CD14-positive monocyte (primary cell): ENCODE results near the gene KRT85. TPM values are rescaled to one million over a fixed set of nuclear protein-coding genes. Genes with fewer than 3 reads are reported as not detected.

ENCODE experiments used
- DNase-seq, 3 donors: peaks; one replicate each; pipeline ENCODE4 v3.0.0-alpha.2; 2011 to 2022
- H2AFZ ChIP-seq: 2 replicates; pipeline ENCODE4 v1.6.0; 2012; ENCODE audit warnings: mild to moderate bottlenecking, low read depth, low read length, inconsistent platforms; ENCODE audit not compliant: insufficient read depth, poor library complexity, severe bottlenecking
- H3K27ac ChIP-seq, 2 donors: 1 replicate in 1 of 2; 2 replicates in 1 of 2; pipeline ENCODE4 v1.5.1; 2012 to 2013; ENCODE audit warnings: low read length in 2 of 2, control low read depth in 1 of 2, inconsistent platforms in 1 of 2, low read depth in 1 of 2, mild to moderate bottlenecking in 1 of 2
- H3K27me3 ChIP-seq, 2 donors: one replicate each; pipeline versions ENCODE4 v1.6.0 to v1.6.1; 2011 to 2013; ENCODE audit warnings: low read length in 2 of 2; ENCODE audit not compliant: control insufficient read depth in 2 of 2, insufficient read depth in 2 of 2
- H3K36me3 ChIP-seq, 2 donors: replicated peaks in 1 of 2; 1 replicate in 1 of 2; 2 replicates in 1 of 2; pipeline versions ENCODE4 v1.5.1 to v1.6.1; 2012 to 2013; ENCODE audit warnings: low read length in 2 of 2, control low read depth in 1 of 2, inconsistent platforms in 1 of 2, mild to moderate bottlenecking in 1 of 2; ENCODE audit not compliant: insufficient read depth in 2 of 2, control insufficient read depth in 1 of 2
- H3K4me1 ChIP-seq, 2 donors: 1 replicate in 1 of 2; 2 replicates in 1 of 2; pipeline versions ENCODE4 v1.5.1 to v1.6.1; 2012 to 2013; ENCODE audit warnings: low read length in 2 of 2, control low read depth in 1 of 2, inconsistent platforms in 1 of 2, mild to moderate bottlenecking in 1 of 2, moderate library complexity in 1 of 2; ENCODE audit not compliant: insufficient read depth in 2 of 2, control insufficient read depth in 1 of 2
- H3K4me2 ChIP-seq: replicated peaks from 2 replicates; pipeline ENCODE3; 2012; ENCODE audit warnings: low read length, moderate library complexity, mild to moderate bottlenecking; ENCODE audit not compliant: poor library complexity, severe bottlenecking; ENCODE audit errors: extremely low read depth
- H3K4me3 ChIP-seq, 3 experiments: fragments of 200-600 bp in 1 of 3; sonication (generic) in 1 of 3; replicated peaks in 1 of 3; 1 replicate in 2 of 3; 2 replicates in 1 of 3; pipeline ENCODE4 v1.5.1; 2011 to 2013; ENCODE audit warnings: low read length in 3 of 3, mild to moderate bottlenecking in 3 of 3, control low read depth in 2 of 3, low read depth in 2 of 3, inconsistent platforms in 1 of 3, moderate library complexity in 1 of 3
- H3K79me2 ChIP-seq: 2 replicates; pipeline ENCODE4 v1.6.0; 2012; ENCODE audit warnings: mild to moderate bottlenecking, control low read depth, inconsistent platforms, low read length, moderate library complexity; ENCODE audit not compliant: insufficient read depth
- H3K9ac ChIP-seq: 2 replicates; pipeline ENCODE4 v1.6.0; 2017; ENCODE audit warnings: low read length, mild to moderate bottlenecking; ENCODE audit not compliant: insufficient read depth, poor library complexity, severe bottlenecking
- H3K9me3 ChIP-seq, 2 donors: replicated peaks in 1 of 2; 1 replicate in 1 of 2; 2 replicates in 1 of 2; pipeline versions ENCODE4 v1.5.1 to v1.6.1; 2012 to 2013; ENCODE audit warnings: low read length in 2 of 2, control low read depth in 1 of 2; ENCODE audit not compliant: control insufficient read depth in 1 of 2, insufficient read depth in 1 of 2
- H4K20me1 ChIP-seq: 2 replicates; pipeline ENCODE4 v1.6.0; 2012; ENCODE audit warnings: mild to moderate bottlenecking, low read length, control low read depth, moderate library complexity; ENCODE audit not compliant: insufficient read depth
- H3K27ac Mint-ChIP-seq, 7 donors: one replicate each; pipeline ENCODE4 v1.8.0; 2020; ENCODE audit warnings: mild to moderate bottlenecking in 7 of 7, mixed read lengths in 7 of 7, moderate library complexity in 6 of 7, inconsistent platforms in 2 of 7
- H3K27me3 Mint-ChIP-seq, 3 donors: one replicate each; pipeline ENCODE4 v1.8.0; 2021 to 2022; ENCODE audit warnings: low read depth in 3 of 3, mild to moderate bottlenecking in 3 of 3, mixed read lengths in 3 of 3, moderate library complexity in 3 of 3, inconsistent platforms in 1 of 3
- H3K36me3 Mint-ChIP-seq, 2 donors: one replicate each; pipeline ENCODE4 v1.8.0; 2020; ENCODE audit warnings: mixed read lengths in 2 of 2, inconsistent platforms in 1 of 2, mild to moderate bottlenecking in 1 of 2
- H3K4me1 Mint-ChIP-seq: one replicate; pipeline ENCODE4 v1.8.0; 2020; ENCODE audit warnings: mild to moderate bottlenecking, mixed read lengths
- H3K4me3 Mint-ChIP-seq, 2 donors: one replicate each; pipeline ENCODE4 v1.8.0; 2020; ENCODE audit warnings: mild to moderate bottlenecking in 2 of 2, mixed read lengths in 2 of 2, moderate library complexity in 1 of 2
- H3K9me3 Mint-ChIP-seq, 7 donors: one replicate each; pipeline ENCODE4 v1.8.0; 2020 to 2022; ENCODE audit warnings: mixed read lengths in 7 of 7, mild to moderate bottlenecking in 6 of 7, moderate library complexity in 6 of 7, inconsistent platforms in 2 of 7
- WGBS: methylation state at CpG from one replicate; pipeline ENCODE4 v1.1.5; 2013; ENCODE audit warnings: missing lambda C conversion rate; ENCODE audit not compliant: insufficient coverage; 5-methylcytosine and 5-hydroxymethylcytosine counted together
- intact Hi-C, 2 donors: fragments of 100-400 bp; cut with micrococcal nuclease; formaldehyde crosslinking; loops; one replicate each; pipeline versions ENCODE4 v1.15.0 to v1.15.1; 2023
- polyA plus RNA-seq, 3 donors: library from polyadenylated mRNA; depleted of rRNA in 1 of 3; unstranded in 2 of 3; stranded (reverse) in 1 of 3; fragments of 300-500 nt in 2 of 3; fragments of >200 nt in 1 of 3; fragmentation: Illumina TruSeq in 2 of 3; gene quantifications; 1 replicate in 2 of 3; 2 replicates in 1 of 3; pipeline ENCODE4 v1.2.3, GENCODE V29; 2012 to 2021
- TF ChIP-seq, protein P1 (sequence below): fragments of 200-600 bp; IDR thresholded peaks from one replicate; pipeline ENCODE4 v1.8.0; 2022; ENCODE audit warnings: antibody characterized with exemption, mild to moderate bottlenecking

KRT85 gene
- polyA plus RNA-seq, 3 donors: not detected

DNA sequence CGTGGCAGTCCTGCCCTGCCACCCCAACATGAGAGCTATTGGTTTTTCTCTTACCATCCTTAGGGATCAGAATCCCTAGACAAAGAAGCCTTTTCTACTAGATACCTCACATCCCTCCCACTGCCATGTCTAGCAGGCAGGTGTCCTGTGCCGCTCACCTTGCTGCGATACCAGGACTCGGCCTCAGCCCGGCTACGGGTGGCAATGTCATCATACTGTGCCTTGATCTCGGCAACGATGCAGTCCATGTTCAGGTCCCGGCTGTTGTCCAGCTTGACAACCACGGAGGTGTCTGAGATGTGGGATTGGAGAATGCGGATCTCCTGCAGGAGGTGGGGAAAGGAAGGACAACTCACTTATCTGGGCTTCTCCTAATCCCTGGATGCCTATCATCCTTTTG is 50.6 kb downstream of the KRT85 start:
- TF ChIP-seq, protein P1, sequence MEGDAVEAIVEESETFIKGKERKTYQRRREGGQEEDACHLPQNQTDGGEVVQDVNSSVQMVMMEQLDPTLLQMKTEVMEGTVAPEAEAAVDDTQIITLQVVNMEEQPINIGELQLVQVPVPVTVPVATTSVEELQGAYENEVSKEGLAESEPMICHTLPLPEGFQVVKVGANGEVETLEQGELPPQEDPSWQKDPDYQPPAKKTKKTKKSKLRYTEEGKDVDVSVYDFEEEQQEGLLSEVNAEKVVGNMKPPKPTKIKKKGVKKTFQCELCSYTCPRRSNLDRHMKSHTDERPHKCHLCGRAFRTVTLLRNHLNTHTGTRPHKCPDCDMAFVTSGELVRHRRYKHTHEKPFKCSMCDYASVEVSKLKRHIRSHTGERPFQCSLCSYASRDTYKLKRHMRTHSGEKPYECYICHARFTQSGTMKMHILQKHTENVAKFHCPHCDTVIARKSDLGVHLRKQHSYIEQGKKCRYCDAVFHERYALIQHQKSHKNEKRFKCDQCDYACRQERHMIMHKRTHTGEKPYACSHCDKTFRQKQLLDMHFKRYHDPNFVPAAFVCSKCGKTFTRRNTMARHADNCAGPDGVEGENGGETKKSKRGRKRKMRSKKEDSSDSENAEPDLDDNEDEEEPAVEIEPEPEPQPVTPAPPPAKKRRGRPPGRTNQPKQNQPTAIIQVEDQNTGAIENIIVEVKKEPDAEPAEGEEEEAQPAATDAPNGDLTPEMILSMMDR: no peak
- H2AFZ ChIP-seq: no peak overlapping the region
- no peaks in the 10 kb centered on the region for H3K4me1 ChIP-seq
- Mint-ChIP-seq H3K27me3 (peaks cover 21 to 52% (median 25%) of the 10 kb centered on the region in 3 donors), H3K36me3 (no peaks in the 10 kb centered on the region), H3K4me1 (no peaks in the 10 kb centered on the region), H3K4me3 (no peak overlapping the region), H3K27ac (no peak overlapping the region), H3K9me3 (peaks cover 0 to 2% (median 0%) of the 10 kb centered on the region in 7 donors)
- H3K36me3 ChIP-seq: no peaks in the 10 kb centered on the region
- no peak overlapping the region for H3K4me2 ChIP-seq
- no peak overlapping the region for H3K27ac ChIP-seq
- H3K9me3 ChIP-seq: no peaks in the 10 kb centered on the region
- H3K79me2 ChIP-seq: no peaks in the 10 kb centered on the region
- peaks cover 0 to 19% of the 10 kb centered on the region in 2 donors for H3K27me3 ChIP-seq
- no peak overlapping the region for H3K9ac ChIP-seq
- H4K20me1 ChIP-seq: no peaks in the 10 kb centered on the region
- WGBS: 100% methylated on average over 2 of the region's 11 CpGs
- intact Hi-C loops: no loop called here
- no peak overlapping the region for H3K4me3 ChIP-seq
- no peak for DNase-seq

DNA sequence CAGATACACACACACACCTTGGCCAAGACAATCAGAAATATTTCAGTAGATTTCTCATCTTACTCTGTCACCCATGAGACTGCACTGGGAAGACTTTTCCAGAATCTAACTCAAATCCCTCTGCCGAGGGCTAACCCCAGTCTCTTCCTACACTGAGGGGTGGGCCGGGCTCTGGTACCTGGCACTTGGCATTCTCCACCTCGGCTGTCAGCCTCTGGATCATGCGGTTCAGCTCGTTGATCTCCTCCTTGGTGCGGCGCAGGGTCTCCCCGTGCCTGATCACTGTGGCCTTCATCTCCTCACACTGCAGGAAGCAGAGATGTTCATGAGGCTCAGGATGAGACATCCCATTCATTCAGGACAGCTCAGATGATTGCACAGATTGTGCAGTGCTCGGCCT is 51.0 kb downstream of the KRT85 start:
- Histone ChIP-seq H4K20me1 (no peaks in the 10 kb centered on the region), H3K9me3 (no peaks in the 10 kb centered on the region), H3K27ac (no peak overlapping the region), H3K4me1 (no peaks in the 10 kb centered on the region), H3K9ac (no peak overlapping the region), H3K27me3 (peaks cover 3 to 19% of the 10 kb centered on the region in 2 donors), H3K4me2 (no peak overlapping the region), H3K36me3 (no peaks in the 10 kb centered on the region), H3K4me3 (no peak overlapping the region), H2AFZ (no peak overlapping the region), H3K79me2 (no peaks in the 10 kb centered on the region)
- Mint-ChIP-seq H3K27ac (peak overlapping the region in 1 of 7 donors; percentile 44), H3K4me3 (no peak overlapping the region), H3K27me3 (peaks cover 25 to 52% (median 25%) of the 10 kb centered on the region in 3 donors), H3K9me3 (peaks cover 0 to 2% (median 0%) of the 10 kb centered on the region in 7 donors), H3K36me3 (no peaks in the 10 kb centered on the region), H3K4me1 (no peaks in the 10 kb centered on the region)
- intact Hi-C loops: no loop called here
- 94% methylated on average over 9 of the region's 9 CpGs for WGBS
- TF ChIP-seq, protein P1: no peak
- DNase-seq: no peak
